Measurements from ENCODE around the gene EZH1.
"Not testable (repeated sequence)": the region's sequence is repeated elsewhere in the genome, so short reads cannot be mapped to it uniquely, and the experiment has no call there.

EZH1 gene

GRCh38 chr17:42670789-42671657 lies 73.8 kb downstream of the EZH1 start:
- Histone ChIP-seq H3K27me3 (ENCODE audit: insufficient read depth, poor library complexity, severe bottlenecking) (no peaks in the 10 kb centered on the region), H3K4me3 (ENCODE audit: severe bottlenecking) (no peak overlapping the region), H3K36me3 (ENCODE audit: low read depth) (peaks cover 77% of the 10 kb centered on the region), H3K9me3 (ENCODE audit: severe bottlenecking) (no peaks in the 10 kb centered on the region), H3K4me1 (ENCODE audit: insufficient read depth, poor library complexity, severe bottlenecking) (peaks cover 50% of the 10 kb centered on the region), H3K27ac (ENCODE audit: poor library complexity, severe bottlenecking) (peak overlapping the region; percentile 94)
- no peak for DNase-seq (ENCODE audit: low spot score)
- TF ChIP-seq CTCF (IDR thresholded peaks at IDR 0.05; ENCODE audit: poor library complexity, severe bottlenecking), result no peak
- ATAC-seq (ENCODE audit: low read depth), result no peak

- TF ChIP-seq CTCF (IDR thresholded peaks at IDR 0.05; ENCODE audit: poor library complexity, severe bottlenecking), result no peak
- Histone ChIP-seq H3K9me3 (ENCODE audit: severe bottlenecking) (no peaks in the 10 kb centered on the region), H3K27me3 (ENCODE audit: insufficient read depth, poor library complexity, severe bottlenecking) (no peaks in the 10 kb centered on the region), H3K4me3 (ENCODE audit: severe bottlenecking) (no peak overlapping the region), H3K4me1 (ENCODE audit: insufficient read depth, poor library complexity, severe bottlenecking) (peaks cover 50% of the 10 kb centered on the region), H3K36me3 (ENCODE audit: low read depth) (peaks cover 85% of the 10 kb centered on the region), H3K27ac (ENCODE audit: poor library complexity, severe bottlenecking) (peak overlapping the region; percentile 83)
- DNase-seq (ENCODE audit: low spot score), result no peak
- ATAC-seq (ENCODE audit: low read depth), result no peak
Measured at GRCh38 chr17:42669977-42670788, 74.7 kb downstream of the EZH1 start.

GRCh38 chr17:42669705-42669976 lies 75.2 kb downstream of the EZH1 start:
- Histone ChIP-seq H3K4me3 (ENCODE audit: severe bottlenecking) (no peak overlapping the region), H3K4me1 (ENCODE audit: insufficient read depth, poor library complexity, severe bottlenecking) (peaks cover 48% of the 10 kb centered on the region), H3K9me3 (ENCODE audit: severe bottlenecking) (no peaks in the 10 kb centered on the region), H3K36me3 (ENCODE audit: low read depth) (peaks cover 88% of the 10 kb centered on the region), H3K27ac (ENCODE audit: poor library complexity, severe bottlenecking) (peak overlapping the region; percentile 83), H3K27me3 (ENCODE audit: insufficient read depth, poor library complexity, severe bottlenecking) (no peaks in the 10 kb centered on the region)
- DNase-seq (ENCODE audit: low spot score) (no peak), ATAC-seq (ENCODE audit: low read depth) (no peak)
- no peak for TF ChIP-seq CTCF (IDR thresholded peaks at IDR 0.05; ENCODE audit: poor library complexity, severe bottlenecking)

GRCh38 chr17:42667088-42667951 lies 77.5 kb downstream of the EZH1 start:
- no peak for TF ChIP-seq CTCF (IDR thresholded peaks at IDR 0.05; ENCODE audit: poor library complexity, severe bottlenecking)
- Histone ChIP-seq H3K4me1 (ENCODE audit: insufficient read depth, poor library complexity, severe bottlenecking) (peaks cover 38% of the 10 kb centered on the region), H3K27me3 (ENCODE audit: insufficient read depth, poor library complexity, severe bottlenecking) (no peaks in the 10 kb centered on the region), H3K9me3 (ENCODE audit: severe bottlenecking) (no peaks in the 10 kb centered on the region), H3K36me3 (ENCODE audit: low read depth) (peaks cover 87% of the 10 kb centered on the region), H3K27ac (ENCODE audit: poor library complexity, severe bottlenecking) (peak overlapping the region; percentile 83), H3K4me3 (ENCODE audit: severe bottlenecking) (no peak overlapping the region)
- peak; percentile 95 for DNase-seq (ENCODE audit: low spot score)
- peak; percentile 89 for ATAC-seq (ENCODE audit: low read depth)

GRCh38 chr17:42666126-42666525 lies 78.7 kb downstream of the EZH1 start:
- H3K4me1 ChIP-seq (ENCODE audit: insufficient read depth, poor library complexity, severe bottlenecking), result peaks cover 32% of the 10 kb centered on the region
- not testable (repeated sequence) for DNase-seq (ENCODE audit: low spot score); H3K4me3 ChIP-seq (ENCODE audit: severe bottlenecking); ATAC-seq (ENCODE audit: low read depth); H3K9me3 ChIP-seq (ENCODE audit: severe bottlenecking); H3K27me3 ChIP-seq (ENCODE audit: insufficient read depth, poor library complexity, severe bottlenecking)
- H3K27ac ChIP-seq (ENCODE audit: poor library complexity, severe bottlenecking), result peak overlapping the region; percentile 83
- H3K36me3 ChIP-seq (ENCODE audit: low read depth), result peaks cover 87% of the 10 kb centered on the region

All from RWPE2 (cell line).